ENCODE results near the gene ENAM.
"Not testable (repeated sequence)": the region's sequence is repeated elsewhere in the genome, so short reads cannot be mapped to it uniquely, and the experiment has no call there.

DNA sequence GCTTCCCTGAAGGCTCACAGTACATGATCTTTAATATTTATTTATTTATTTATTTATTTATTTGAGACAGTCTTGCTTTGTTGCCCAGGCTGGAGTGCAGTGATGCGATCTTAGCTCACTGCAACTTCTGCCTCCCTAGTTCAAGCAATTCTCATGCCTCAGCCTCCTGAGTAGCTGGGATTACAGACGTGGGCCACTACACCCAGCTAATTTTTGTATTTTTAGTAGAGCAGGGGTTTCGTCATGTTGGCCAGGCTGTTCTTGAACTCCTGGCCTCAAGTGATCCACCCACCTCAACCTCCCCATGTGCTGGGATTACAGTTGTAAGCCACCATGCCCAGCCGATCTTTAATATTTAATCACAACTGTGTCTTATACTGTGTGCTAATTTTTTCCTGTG, 22.2 kb downstream of the ENAM start:
- not testable (repeated sequence) for TF ChIP-seq POLR2A (IDR thresholded peaks at IDR 0.05; ENCODE audit: insufficient read depth in 1 of 2, low read depth in 2 of 2, low read length in 2 of 2); ZNF550 (CRISPR knock-in tag; IDR thresholded peaks at IDR 0.05; ENCODE audit: borderline replicate concordance); ATRX (CRISPR knock-in tag; IDR thresholded peaks at IDR 0.05; ENCODE audit: borderline replicate concordance); FOXA1 (IDR thresholded peaks at IDR 0.05); FOXA1 (CRISPR knock-in tag; IDR thresholded peaks at IDR 0.05); ZNF235 (CRISPR knock-in tag; IDR thresholded peaks at IDR 0.05; ENCODE audit: borderline replicate concordance); EZH2 (conservative IDR thresholded peaks at IDR 0.05; ENCODE audit: low read depth, low read length); ZFP82 (CRISPR knock-in tag; IDR thresholded peaks at IDR 0.05; ENCODE audit: borderline replicate concordance)
- TF ChIP-seq, protein P1, sequence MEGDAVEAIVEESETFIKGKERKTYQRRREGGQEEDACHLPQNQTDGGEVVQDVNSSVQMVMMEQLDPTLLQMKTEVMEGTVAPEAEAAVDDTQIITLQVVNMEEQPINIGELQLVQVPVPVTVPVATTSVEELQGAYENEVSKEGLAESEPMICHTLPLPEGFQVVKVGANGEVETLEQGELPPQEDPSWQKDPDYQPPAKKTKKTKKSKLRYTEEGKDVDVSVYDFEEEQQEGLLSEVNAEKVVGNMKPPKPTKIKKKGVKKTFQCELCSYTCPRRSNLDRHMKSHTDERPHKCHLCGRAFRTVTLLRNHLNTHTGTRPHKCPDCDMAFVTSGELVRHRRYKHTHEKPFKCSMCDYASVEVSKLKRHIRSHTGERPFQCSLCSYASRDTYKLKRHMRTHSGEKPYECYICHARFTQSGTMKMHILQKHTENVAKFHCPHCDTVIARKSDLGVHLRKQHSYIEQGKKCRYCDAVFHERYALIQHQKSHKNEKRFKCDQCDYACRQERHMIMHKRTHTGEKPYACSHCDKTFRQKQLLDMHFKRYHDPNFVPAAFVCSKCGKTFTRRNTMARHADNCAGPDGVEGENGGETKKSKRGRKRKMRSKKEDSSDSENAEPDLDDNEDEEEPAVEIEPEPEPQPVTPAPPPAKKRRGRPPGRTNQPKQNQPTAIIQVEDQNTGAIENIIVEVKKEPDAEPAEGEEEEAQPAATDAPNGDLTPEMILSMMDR (CRISPR knock-in tag; IDR thresholded peaks at IDR 0.05): not testable (repeated sequence)
- TF ChIP-seq, protein P2, sequence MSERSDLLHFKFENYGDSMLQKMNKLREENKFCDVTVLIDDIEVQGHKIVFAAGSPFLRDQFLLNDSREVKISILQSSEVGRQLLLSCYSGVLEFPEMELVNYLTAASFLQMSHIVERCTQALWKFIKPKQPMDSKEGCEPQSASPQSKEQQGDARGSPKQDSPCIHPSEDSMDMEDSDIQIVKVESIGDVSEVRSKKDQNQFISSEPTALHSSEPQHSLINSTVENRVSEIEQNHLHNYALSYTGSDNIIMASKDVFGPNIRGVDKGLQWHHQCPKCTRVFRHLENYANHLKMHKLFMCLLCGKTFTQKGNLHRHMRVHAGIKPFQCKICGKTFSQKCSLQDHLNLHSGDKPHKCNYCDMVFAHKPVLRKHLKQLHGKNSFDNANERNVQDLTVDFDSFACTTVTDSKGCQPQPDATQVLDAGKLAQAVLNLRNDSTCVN (CRISPR knock-in tag; IDR thresholded peaks at IDR 0.05; ENCODE audit: borderline replicate concordance): not testable (repeated sequence)
- TF ChIP-seq, protein P3, sequence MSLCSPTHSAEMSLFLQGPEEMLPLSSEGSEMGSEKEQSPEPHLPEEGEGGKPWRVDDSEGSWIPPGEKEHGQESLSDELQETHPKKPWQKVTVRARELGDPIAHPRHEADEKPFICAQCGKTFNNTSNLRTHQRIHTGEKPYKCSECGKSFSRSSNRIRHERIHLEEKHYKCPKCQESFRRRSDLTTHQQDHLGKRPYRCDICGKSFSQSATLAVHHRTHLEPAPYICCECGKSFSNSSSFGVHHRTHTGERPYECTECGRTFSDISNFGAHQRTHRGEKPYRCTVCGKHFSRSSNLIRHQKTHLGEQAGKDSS (CRISPR knock-in tag; IDR thresholded peaks at IDR 0.05; ENCODE audit: borderline replicate concordance, low read depth): not testable (repeated sequence)
